HFFc6 (cell line): ENCODE data around the gene GOLGA8B. TPM values are rescaled to one million over a fixed set of nuclear protein-coding genes. Genes with fewer than 3 reads are reported as not detected.
"Not testable (repeated sequence)": the region's sequence is repeated elsewhere in the genome, so short reads cannot be mapped to it uniquely, and the experiment has no call there.

Source experiments
- DNase-seq: peaks from one replicate; pipeline ENCODE4 v3.0.0-alpha.2; 2018
- H3K27ac Mint-ChIP-seq: 2 replicates; pipeline ENCODE4 v1.8.0; 2020; ENCODE audit warnings: mild to moderate bottlenecking, mixed read lengths
- H3K27me3 Mint-ChIP-seq: 2 replicates; pipeline ENCODE4 v1.8.0; 2021; ENCODE audit warnings: mild to moderate bottlenecking, moderate library complexity, mixed read lengths; ENCODE audit not compliant: insufficient read depth
- H3K36me3 Mint-ChIP-seq: 2 replicates; pipeline ENCODE4 v1.8.0; 2021; ENCODE audit warnings: low read depth, mixed read lengths
- H3K4me1 Mint-ChIP-seq: 2 replicates; pipeline ENCODE4 v1.8.0; 2020; ENCODE audit warnings: low read depth, mixed read lengths
- H3K4me3 Mint-ChIP-seq: 2 replicates; pipeline ENCODE4 v1.8.0; 2020; ENCODE audit warnings: mild to moderate bottlenecking, moderate library complexity, mixed read lengths
- H3K9me3 Mint-ChIP-seq: 2 replicates; pipeline ENCODE4 v1.8.0; 2020; ENCODE audit warnings: mild to moderate bottlenecking, mixed read lengths
- CTCF ChIP-seq: fragments of 200-600 bp; sonication (generic); IDR thresholded peaks from 2 replicates; pipeline ENCODE4 v1.5.0; 2021; ENCODE audit warnings: antibody characterized with exemption, mild to moderate bottlenecking
- total RNA-seq, 6 experiments: library from RNA; stranded (reverse); fragmentation: NEBNext Ultra II Directional; extraction: Animal tissue kit (Norgen Biotek cat#: 25700); gene quantifications; 2 replicates in 1 of 6; 3 replicates in 5 of 6; pipeline ENCODE4 v1.2.3, GENCODE V29; 2021

GOLGA8B gene
- total RNA-seq, 6 experiments from 2014 or later = 23.0 to 35.7 (median 27.0) TPM

GRCh38 chr15:34597316-34597715 is 13.9 kb upstream of the GOLGA8B start:
- peaks cover 7% of the 10 kb centered on the region for H3K27me3 Mint-ChIP-seq

GRCh38 chr15:34594361-34594760 is 10.9 kb upstream of the GOLGA8B start:
- Mint-ChIP-seq H3K36me3 (no peaks in the 10 kb centered on the region), H3K27me3 (peaks cover 4% of the 10 kb centered on the region), H3K4me3 (no peak overlapping the region), H3K4me1 (no peaks in the 10 kb centered on the region), H3K9me3 (no peaks in the 10 kb centered on the region), H3K27ac (no peak overlapping the region)
- TF ChIP-seq CTCF = no peak
- no peak for DNase-seq

More at GRCh38 chr15:34597316-34597715, 13.9 kb upstream of the GOLGA8B start:
- Mint-ChIP-seq H3K9me3 (no peaks in the 10 kb centered on the region), H3K27ac (no peak overlapping the region), H3K4me1 (no peaks in the 10 kb centered on the region), H3K36me3 (no peaks in the 10 kb centered on the region), H3K4me3 (no peak overlapping the region)
- TF ChIP-seq CTCF = no peak
- DNase-seq = no peak

GRCh38 chr15:34591306-34591705 is 7.9 kb upstream of the GOLGA8B start:
- Mint-ChIP-seq H3K36me3 (no peaks in the 10 kb centered on the region), H3K9me3 (no peaks in the 10 kb centered on the region), H3K27ac (no peak overlapping the region), H3K27me3 (peaks cover 3% of the 10 kb centered on the region; the same call in 1 of the 2 replicates), H3K4me1 (peaks cover 10% of the 10 kb centered on the region), H3K4me3 (no peak overlapping the region)
- no peak for TF ChIP-seq CTCF
- DNase-seq = no peak

- peak; percentile 84 for TF ChIP-seq CTCF
- H3K9me3 Mint-ChIP-seq = no peaks in the 10 kb centered on the region
- peaks cover 22% of the 10 kb centered on the region for H3K4me1 Mint-ChIP-seq
- no peaks in the 10 kb centered on the region for H3K36me3 Mint-ChIP-seq
- DNase-seq = peak; percentile 83
- peak overlapping the region; percentile 94 for H3K4me3 Mint-ChIP-seq
- peaks cover 3% of the 10 kb centered on the region; the same call in 1 of the 2 replicates for H3K27me3 Mint-ChIP-seq
- peak overlapping the region; percentile 92 for H3K27ac Mint-ChIP-seq
Measured at GRCh38 chr15:34588046-34588674, 4.7 kb upstream of the GOLGA8B start.

GRCh38 chr15:34585966-34586365 is 2.5 kb upstream of the GOLGA8B start:
- not testable (repeated sequence) for H3K9me3 Mint-ChIP-seq, H3K4me3 Mint-ChIP-seq, H3K27ac Mint-ChIP-seq, DNase-seq, H3K36me3 Mint-ChIP-seq, H3K27me3 Mint-ChIP-seq
- H3K4me1 Mint-ChIP-seq = peaks cover 36% of the 10 kb centered on the region

GRCh38 chr15:34584996-34585395 is 1.5 kb upstream of the GOLGA8B start:
- Mint-ChIP-seq H3K4me1 (peaks cover 39% of the 10 kb centered on the region), H3K27ac (no peak overlapping the region), H3K36me3 (no peaks in the 10 kb centered on the region), H3K27me3 (no peaks in the 10 kb centered on the region; the same call in 1 of the 2 replicates), H3K9me3 (no peaks in the 10 kb centered on the region), H3K4me3 (no peak overlapping the region)
- DNase-seq = no peak
- no peak for TF ChIP-seq CTCF
